ENCODE measurements around the gene FAM222A.

- TF ChIP-seq CTCF (IDR thresholded peaks at IDR 0.05) (no peak), POLR2A (IDR thresholded peaks at IDR 0.05) (no peak)
Measured at GRCh38 chr12:109744026-109744425, 30.4 kb downstream of the FAM222A start.
